Ascending aorta (tissue), 2 donors: Measurements from ENCODE around the gene SH2D1A. TPM values are rescaled to one million over a fixed set of nuclear protein-coding genes. Genes with fewer than 3 reads are reported as not detected.
"Not testable (repeated sequence)": the region's sequence is repeated elsewhere in the genome, so short reads cannot be mapped to it uniquely, and the experiment has no call there.

Experiments
- DNase-seq, 2 donors: peaks; one replicate each; pipeline ENCODE4 v3.0.0-alpha.2; 2019; ENCODE audit warnings: low spot score in 2 of 2
- H3K27ac ChIP-seq, 2 donors: fragments of 200-600 bp; sonication (generic); one replicate each; pipeline ENCODE4 v1.5.1; 2016 to 2017; ENCODE audit warnings: mild to moderate bottlenecking in 1 of 2
- H3K27me3 ChIP-seq: fragments of 200-600 bp; sonication (generic); one replicate; pipeline ENCODE4 v1.5.1; 2017
- H3K36me3 ChIP-seq, 2 donors: fragments of 200-600 bp; sonication (generic); one replicate each; pipeline ENCODE4 v1.5.1; 2016
- H3K4me1 ChIP-seq, 2 donors: fragments of 200-600 bp; sonication (generic); one replicate each; pipeline ENCODE4 v1.5.1; 2016 to 2017; ENCODE audit warnings: mild to moderate bottlenecking in 1 of 2
- H3K4me3 ChIP-seq, 2 donors: fragments of 200-600 bp; sonication (generic); one replicate each; pipeline ENCODE4 v1.5.1; 2016 to 2017; ENCODE audit warnings: mild to moderate bottlenecking in 1 of 2
- H3K9me3 ChIP-seq, 2 donors: fragments of 200-600 bp; sonication (generic); one replicate each; pipeline ENCODE4 v1.5.1; 2016
- intact Hi-C: fragments of 100-400 bp; cut with DNase I; formaldehyde crosslinking; loops from one replicate; pipeline ENCODE4 v1.15.1; 2023
- total RNA-seq: library from RNA; depleted of rRNA; stranded (reverse); fragments of >200 nt; gene quantifications from one replicate; pipeline ENCODE4 v1.1.0, GENCODE V29; 2016
- TF ChIP-seq, protein P1 (sequence below), 3 experiments: fragments of 200-600 bp in 2 of 3; fragments of 450-650 bp in 1 of 3; sonication (generic) in 2 of 3; IDR thresholded peaks; one replicate each; pipeline ENCODE4 v1.5.1; 2016 to 2019; ENCODE audit warnings: antibody characterized with exemption in 3 of 3, mild to moderate bottlenecking in 1 of 3, moderate library complexity in 1 of 3

Gene SH2D1A
- not detected for total RNA-seq

DNA sequence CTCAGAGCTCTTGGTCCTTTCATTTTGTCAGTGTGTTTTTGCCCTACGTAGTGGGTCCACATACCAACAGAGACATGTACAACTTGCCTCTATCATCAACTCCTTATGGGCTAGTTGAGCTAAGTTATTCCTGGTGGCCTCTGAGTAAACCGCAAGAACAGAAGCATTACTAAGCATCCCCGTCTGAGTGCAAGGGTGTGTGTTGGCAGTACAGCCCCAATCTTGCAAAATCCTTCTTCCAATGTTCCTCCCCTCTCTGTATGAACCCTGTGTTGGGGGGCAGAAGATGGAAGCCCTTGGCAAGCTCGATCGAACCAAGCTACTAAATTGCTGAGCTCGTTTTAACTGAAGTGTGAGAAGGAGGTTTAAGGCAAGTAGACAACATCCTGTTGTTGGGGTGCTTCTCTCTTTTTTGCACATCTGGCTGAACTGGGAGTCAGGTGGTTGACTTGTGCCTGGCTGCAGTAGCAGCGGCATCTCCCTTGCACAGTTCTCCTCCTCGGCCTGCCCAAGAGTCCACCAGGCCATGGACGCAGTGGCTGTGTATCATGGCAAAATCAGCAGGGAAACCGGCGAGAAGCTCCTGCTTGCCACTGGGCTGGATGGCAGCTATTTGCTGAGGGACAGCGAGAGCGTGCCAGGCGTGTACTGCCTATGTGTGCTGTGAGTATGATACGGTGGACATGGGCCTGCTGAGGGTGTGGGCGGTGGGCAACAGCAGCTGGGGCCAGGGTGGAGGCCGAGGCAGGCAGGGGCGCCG lies at the start of gene SH2D1A:
SH2D1A (plus strand) TSS at position 447 of the 760 bp plus-strand sequence; CDS start at position 527, 80 bp downstream.
- intact Hi-C loops, result no loop called here
- no peak within 1 kb of the TSS for H3K27ac ChIP-seq
- TF ChIP-seq, protein P1, sequence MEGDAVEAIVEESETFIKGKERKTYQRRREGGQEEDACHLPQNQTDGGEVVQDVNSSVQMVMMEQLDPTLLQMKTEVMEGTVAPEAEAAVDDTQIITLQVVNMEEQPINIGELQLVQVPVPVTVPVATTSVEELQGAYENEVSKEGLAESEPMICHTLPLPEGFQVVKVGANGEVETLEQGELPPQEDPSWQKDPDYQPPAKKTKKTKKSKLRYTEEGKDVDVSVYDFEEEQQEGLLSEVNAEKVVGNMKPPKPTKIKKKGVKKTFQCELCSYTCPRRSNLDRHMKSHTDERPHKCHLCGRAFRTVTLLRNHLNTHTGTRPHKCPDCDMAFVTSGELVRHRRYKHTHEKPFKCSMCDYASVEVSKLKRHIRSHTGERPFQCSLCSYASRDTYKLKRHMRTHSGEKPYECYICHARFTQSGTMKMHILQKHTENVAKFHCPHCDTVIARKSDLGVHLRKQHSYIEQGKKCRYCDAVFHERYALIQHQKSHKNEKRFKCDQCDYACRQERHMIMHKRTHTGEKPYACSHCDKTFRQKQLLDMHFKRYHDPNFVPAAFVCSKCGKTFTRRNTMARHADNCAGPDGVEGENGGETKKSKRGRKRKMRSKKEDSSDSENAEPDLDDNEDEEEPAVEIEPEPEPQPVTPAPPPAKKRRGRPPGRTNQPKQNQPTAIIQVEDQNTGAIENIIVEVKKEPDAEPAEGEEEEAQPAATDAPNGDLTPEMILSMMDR (IDR thresholded peaks at IDR 0.05), result no peak
- H3K36me3 ChIP-seq, result no peaks in the 10 kb centered on the region
- H3K4me3 ChIP-seq, result peak within 1 kb of the TSS in 1 of 2 donors; percentile 12
- DNase-seq, result no peak
- H3K9me3 ChIP-seq, result no peaks in the 10 kb centered on the region
- no peaks in the 10 kb centered on the region for H3K27me3 ChIP-seq
- no peaks in the 10 kb centered on the region for H3K4me1 ChIP-seq

DNA sequence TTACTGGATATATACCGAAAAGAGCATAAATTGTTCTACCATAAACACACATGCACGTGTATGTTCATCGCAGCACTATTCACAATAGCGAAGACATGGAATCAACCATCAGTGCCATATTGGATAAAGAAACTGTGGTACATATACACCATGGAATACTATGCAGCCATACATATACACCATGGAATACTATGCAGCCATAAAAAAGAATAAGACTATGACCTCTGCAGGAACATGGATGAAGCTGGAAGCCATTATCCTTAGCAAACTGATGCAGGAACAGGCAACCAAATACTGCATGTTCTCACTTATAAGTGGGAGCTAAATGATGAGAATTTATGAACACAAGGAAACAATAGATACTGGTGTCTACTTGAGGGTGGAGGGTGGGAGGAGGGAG lies 47.0 kb upstream of the SH2D1A start:
- intact Hi-C loops, H3K4me1 ChIP-seq, H3K27ac ChIP-seq, H3K27me3 ChIP-seq, H3K4me3 ChIP-seq, H3K36me3 ChIP-seq, DNase-seq, H3K9me3 ChIP-seq: not testable (repeated sequence)

DNA sequence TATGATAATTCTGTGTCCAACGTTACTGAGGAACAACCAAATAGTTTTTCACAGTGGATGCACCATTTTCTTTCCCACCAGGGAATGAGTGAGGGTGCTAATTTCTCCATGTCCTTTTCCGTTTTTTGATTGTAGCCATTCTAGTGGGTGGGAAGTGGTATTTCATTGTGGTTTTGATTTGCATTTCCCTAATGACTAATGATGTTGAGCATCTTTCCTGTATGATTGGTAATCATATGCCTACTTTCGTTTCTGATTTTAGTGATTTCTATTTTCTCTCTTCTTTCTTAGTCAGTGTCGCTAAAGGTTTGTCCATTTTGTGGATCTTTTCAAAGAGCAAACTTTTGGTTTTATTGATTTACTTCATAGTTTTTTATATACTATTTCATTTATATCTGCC lies 46.0 kb upstream of the SH2D1A start:
- no peak overlapping the region for H3K27ac ChIP-seq
- no peaks in the 10 kb centered on the region for H3K27me3 ChIP-seq
- H3K4me1 ChIP-seq, result no peaks in the 10 kb centered on the region
- intact Hi-C loops, result no loop called here
- DNase-seq, result no peak
- H3K36me3 ChIP-seq, result no peaks in the 10 kb centered on the region
- no peaks in the 10 kb centered on the region for H3K9me3 ChIP-seq
- TF ChIP-seq, protein P1 (IDR thresholded peaks at IDR 0.05), result no peak
- no peak overlapping the region for H3K4me3 ChIP-seq

DNA sequence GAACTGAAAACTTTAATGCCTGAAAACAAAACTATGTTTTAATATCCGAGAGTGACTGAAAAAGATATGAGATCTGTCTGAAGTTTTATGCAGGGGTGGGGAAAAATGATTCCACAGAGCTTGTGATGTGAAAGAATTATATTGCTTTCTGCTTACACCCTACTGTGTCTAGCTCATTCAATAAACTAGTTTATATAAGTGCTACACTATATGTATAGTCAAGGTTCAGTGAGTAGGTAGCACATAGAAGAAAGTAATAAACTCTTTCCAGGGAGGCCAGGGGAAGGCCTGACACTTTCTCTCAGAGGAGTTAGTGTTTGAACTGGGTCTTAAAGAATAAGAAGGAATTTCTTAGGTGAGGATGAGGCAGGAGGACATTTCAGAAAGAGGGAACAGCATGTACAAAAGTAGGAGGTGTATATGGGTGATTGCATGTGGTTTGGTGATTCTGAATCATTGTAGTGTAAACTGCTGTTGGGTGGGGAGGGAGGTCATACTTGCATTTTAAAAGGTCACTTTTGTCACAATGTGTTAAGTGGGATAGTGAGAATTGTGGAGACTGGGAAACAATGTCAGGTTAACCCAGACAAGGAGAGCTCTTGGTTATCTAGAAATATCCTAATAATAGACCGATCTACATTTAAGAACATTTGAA lies 39.0 kb upstream of the SH2D1A start:
- no peaks in the 10 kb centered on the region for H3K27me3 ChIP-seq
- no peak overlapping the region for H3K27ac ChIP-seq
- H3K36me3 ChIP-seq, result no peaks in the 10 kb centered on the region
- H3K9me3 ChIP-seq, result no peaks in the 10 kb centered on the region
- TF ChIP-seq, protein P1 (IDR thresholded peaks at IDR 0.05), result no peak
- intact Hi-C loops, result no loop called here
- H3K4me3 ChIP-seq, result no peak overlapping the region
- no peak for DNase-seq
- H3K4me1 ChIP-seq, result no peaks in the 10 kb centered on the region

DNA sequence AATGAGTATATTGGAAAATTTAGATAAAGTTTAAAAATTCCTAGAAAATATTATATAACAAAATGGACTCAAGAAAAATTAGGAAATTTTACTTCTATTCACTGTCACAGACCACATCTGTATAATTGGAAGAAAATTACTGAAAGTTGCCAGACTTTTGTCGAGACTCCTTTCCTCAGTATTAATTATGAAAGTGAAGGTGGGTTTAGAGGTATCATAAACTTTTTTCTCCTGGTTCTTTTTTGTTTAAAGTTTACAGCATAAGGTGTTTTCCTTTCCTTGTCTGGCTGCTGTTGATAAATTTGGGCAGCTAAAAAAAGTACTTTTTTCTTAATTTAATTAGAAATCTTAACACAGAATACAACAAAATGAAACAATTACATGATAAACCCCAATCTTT lies 20.6 kb upstream of the SH2D1A start:
- Histone ChIP-seq H3K36me3 (no peaks in the 10 kb centered on the region), H3K4me1 (no peaks in the 10 kb centered on the region), H3K27me3 (no peaks in the 10 kb centered on the region), H3K9me3 (no peaks in the 10 kb centered on the region), H3K27ac (no peak overlapping the region), H3K4me3 (no peak overlapping the region)
- intact Hi-C loops, result no loop called here
- TF ChIP-seq, protein P1 (IDR thresholded peaks at IDR 0.05), result no peak
- no peak for DNase-seq

DNA sequence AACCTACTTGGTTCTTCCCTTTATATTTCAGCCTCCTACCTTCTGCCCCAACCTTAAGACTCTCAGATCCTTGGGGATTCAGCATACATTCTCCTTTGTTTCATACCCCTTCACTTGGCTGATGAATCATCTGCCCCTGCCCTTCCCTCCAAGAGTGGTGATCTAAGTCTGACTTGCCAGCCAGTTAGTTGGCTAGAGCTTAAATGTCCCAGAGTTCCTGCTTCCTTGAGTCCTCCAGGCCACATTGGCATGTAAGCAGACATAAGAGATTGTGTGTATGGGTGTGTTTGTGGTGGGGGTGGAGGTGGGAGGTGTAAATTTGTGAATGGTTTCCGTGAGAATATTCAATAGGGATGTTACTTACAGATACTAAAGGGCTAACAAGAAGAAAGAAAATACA lies 17.6 kb upstream of the SH2D1A start:
- intact Hi-C loops, result no loop called here
- DNase-seq, result no peak
- TF ChIP-seq, protein P1 (IDR thresholded peaks at IDR 0.05), result no peak

More for the DNA sequence above, 17.6 kb upstream of the SH2D1A start:
- Histone ChIP-seq H3K4me1 (no peaks in the 10 kb centered on the region), H3K27ac (no peak overlapping the region), H3K4me3 (no peak overlapping the region), H3K27me3 (no peaks in the 10 kb centered on the region), H3K36me3 (no peaks in the 10 kb centered on the region), H3K9me3 (no peaks in the 10 kb centered on the region)
